H9 (cell line): ENCODE data around the gene CCDC116. TPM values are rescaled to one million over a fixed set of nuclear protein-coding genes. Genes with fewer than 3 reads are reported as not detected.

ENCODE experiments used
- DNase-seq: peaks from one replicate; pipeline ENCODE4 v3.0.0-alpha.2; 2017
- H2AFZ ChIP-seq: one replicate; pipeline ENCODE4 v1.6.1; 2013; ENCODE audit warnings: mild to moderate bottlenecking, low read length, control low read depth, moderate library complexity
- H2AK5ac ChIP-seq: 2 replicates; pipeline ENCODE4 v1.6.1; 2013; ENCODE audit warnings: low read length, control low read depth, mixed read lengths; ENCODE audit not compliant: insufficient read length
- H2BK120ac ChIP-seq: one replicate; pipeline ENCODE4 v1.6.1; 2013; ENCODE audit warnings: low read depth, mild to moderate bottlenecking, low read length, control low read depth, inconsistent platforms; ENCODE audit not compliant: poor library complexity, severe bottlenecking
- H2BK12ac ChIP-seq: 2 replicates; pipeline ENCODE4 v1.6.1; 2013; ENCODE audit warnings: low read length, control low read depth, mixed read lengths, low read depth; ENCODE audit not compliant: insufficient read length
- H2BK15ac ChIP-seq: 2 replicates; pipeline ENCODE4 v1.6.1; 2013; ENCODE audit warnings: low read depth, low read length, control low read depth
- H2BK20ac ChIP-seq: one replicate; pipeline ENCODE4 v1.6.1; 2013; ENCODE audit warnings: low read depth, mild to moderate bottlenecking, low read length, control low read depth, inconsistent platforms; ENCODE audit not compliant: poor library complexity, severe bottlenecking
- H2BK5ac ChIP-seq: 2 replicates; pipeline ENCODE4 v1.6.1; 2013; ENCODE audit warnings: low read length, control low read depth, mixed read lengths; ENCODE audit not compliant: insufficient read length
- H3K14ac ChIP-seq: 2 replicates; pipeline ENCODE4 v1.6.1; 2013; ENCODE audit warnings: low read length, control low read depth; ENCODE audit not compliant: insufficient read depth
- H3K18ac ChIP-seq: 2 replicates; pipeline ENCODE4 v1.6.1; 2013; ENCODE audit warnings: low read depth, mild to moderate bottlenecking, mixed read lengths, low read length, control low read depth; ENCODE audit not compliant: insufficient read length
- H3K23ac ChIP-seq: 2 replicates; pipeline ENCODE4 v1.6.1; 2013; ENCODE audit warnings: low read length, control low read depth, mixed read lengths, low read depth; ENCODE audit not compliant: insufficient read length
- H3K23me2 ChIP-seq: 2 replicates; pipeline ENCODE4 v1.6.1; 2013; ENCODE audit warnings: low read depth, mild to moderate bottlenecking, mixed read lengths, low read length, control low read depth; ENCODE audit not compliant: insufficient read length, poor library complexity, severe bottlenecking
- H3K27ac ChIP-seq: 2 replicates; pipeline ENCODE4 v1.5.1; 2013; ENCODE audit warnings: low read length, control low read depth, mixed read lengths, low read depth; ENCODE audit not compliant: insufficient read length
- H3K27me3 ChIP-seq: 2 replicates; pipeline ENCODE4 v1.6.1; 2013; ENCODE audit warnings: low read length, control low read depth, inconsistent platforms; ENCODE audit not compliant: insufficient read depth
- H3K4ac ChIP-seq: 2 replicates; pipeline ENCODE4 v1.6.1; 2013; ENCODE audit warnings: low read depth, mild to moderate bottlenecking, control low read depth, inconsistent platforms, low read length, moderate library complexity
- H3K4me1 ChIP-seq: 2 replicates; pipeline ENCODE4 v1.6.1; 2013; ENCODE audit warnings: low read length, control low read depth, inconsistent platforms; ENCODE audit not compliant: insufficient read depth
- H3K4me2 ChIP-seq: 2 replicates; pipeline ENCODE4 v1.6.1; 2013; ENCODE audit warnings: low read length, control low read depth, mixed read lengths; ENCODE audit not compliant: insufficient read length, insufficient read depth
- H3K56ac ChIP-seq: 2 replicates; pipeline ENCODE4 v1.6.1; 2013; ENCODE audit warnings: low read depth, mild to moderate bottlenecking, mixed read lengths, low read length, control low read depth; ENCODE audit not compliant: insufficient read length
- H3K79me1 ChIP-seq: 2 replicates; pipeline ENCODE4 v1.6.1; 2013; ENCODE audit warnings: low read depth, mild to moderate bottlenecking, moderate library complexity, low read length, control low read depth, inconsistent platforms; ENCODE audit not compliant: insufficient read depth, poor library complexity, severe bottlenecking
- H3K79me2 ChIP-seq: 2 replicates; pipeline ENCODE4 v1.6.1; 2013; ENCODE audit warnings: low read length, control low read depth, inconsistent platforms; ENCODE audit not compliant: insufficient read depth
- H3K9ac ChIP-seq: 2 replicates; pipeline ENCODE4 v1.6.1; 2013; ENCODE audit warnings: low read length, control low read depth, mixed read lengths; ENCODE audit not compliant: insufficient read length; ENCODE audit errors: extremely low read depth
- H3K9me3 ChIP-seq: one replicate; pipeline ENCODE4 v1.6.1; 2013; ENCODE audit warnings: low read depth, low read length, inconsistent platforms; ENCODE audit not compliant: control insufficient read depth
- H3T11ph ChIP-seq: one replicate; pipeline ENCODE4 v1.6.1; 2013; ENCODE audit warnings: mild to moderate bottlenecking, low read length, control low read depth, inconsistent platforms
- H4K20me1 ChIP-seq: one replicate; pipeline ENCODE4 v1.6.1; 2013; ENCODE audit not compliant: control insufficient read depth, insufficient read length, insufficient read depth
- H4K5ac ChIP-seq: 2 replicates; pipeline ENCODE4 v1.6.1; 2013; ENCODE audit warnings: low read depth, mild to moderate bottlenecking, mixed read lengths, low read length, control low read depth; ENCODE audit not compliant: insufficient read length
- H4K8ac ChIP-seq: replicated peaks from 2 replicates; pipeline ENCODE4 v1.6.1; 2013; ENCODE audit warnings: low read length, control low read depth, mixed read lengths, low read depth; ENCODE audit not compliant: insufficient read length
- H4K91ac ChIP-seq: 2 replicates; pipeline ENCODE4 v1.6.1; 2013; ENCODE audit warnings: low read depth, mild to moderate bottlenecking, moderate library complexity, mixed read lengths, low read length, control low read depth; ENCODE audit not compliant: insufficient read length
- H3K27ac Mint-ChIP-seq, 3 experiments: 2 replicates in 2 of 3; 3 replicates in 1 of 3; pipeline ENCODE4 v1.8.0; 2020 to 2021; ENCODE audit warnings: mixed read lengths in 3 of 3, mild to moderate bottlenecking in 1 of 3, moderate library complexity in 1 of 3
- H3K27me3 Mint-ChIP-seq: 2 replicates; pipeline ENCODE4 v1.8.0; 2021; ENCODE audit warnings: low read depth, mild to moderate bottlenecking, moderate library complexity, mixed read lengths
- H3K36me3 Mint-ChIP-seq, 3 experiments: 2 replicates in 2 of 3; 3 replicates in 1 of 3; pipeline ENCODE4 v1.8.0; 2020 to 2021; ENCODE audit warnings: low read depth in 3 of 3, mixed read lengths in 3 of 3; ENCODE audit not compliant: insufficient read depth in 1 of 3
- H3K4me1 Mint-ChIP-seq, 2 experiments: 2 replicates each; pipeline ENCODE4 v1.8.0; 2020; ENCODE audit warnings: mixed read lengths in 2 of 2
- H3K4me3 Mint-ChIP-seq, 2 experiments: 2 replicates in 1 of 2; 3 replicates in 1 of 2; pipeline ENCODE4 v1.8.0; 2020 to 2021; ENCODE audit warnings: mild to moderate bottlenecking in 2 of 2, mixed read lengths in 2 of 2, moderate library complexity in 1 of 2
- H3K9me3 Mint-ChIP-seq, 2 experiments: 2 replicates in 1 of 2; 3 replicates in 1 of 2; pipeline ENCODE4 v1.8.0; 2020; ENCODE audit warnings: mild to moderate bottlenecking in 2 of 2, mixed read lengths in 2 of 2, moderate library complexity in 1 of 2
- CTCF ChIP-seq: fragments of 200-600 bp; sonication (generic); conservative IDR thresholded peaks from 3 replicates; pipeline ENCODE4 v1.8.0; 2021; ENCODE audit warnings: antibody characterized with exemption, mild to moderate bottlenecking
- WGBS: extraction: QIAGEN DNeasy Blood & Tissue Kit; methylation state at CpG from one replicate; pipeline ENCODE4 v1.1.7; 2013; ENCODE audit warnings: missing lambda C conversion rate, low lambda C conversion rate, mixed read lengths; ENCODE audit not compliant: insufficient read length; ENCODE audit errors: extremely low coverage; 5-methylcytosine and 5-hydroxymethylcytosine counted together
- total RNA-seq: library from RNA; stranded (reverse); gene quantifications from 2 replicates; pipeline ENCODE4 v1.2.1, GENCODE V29; 2021

The CCDC116 gene
- total RNA-seq, 1 experiment from 2014 or later = 0.63 TPM

- Mint-ChIP-seq H3K4me1 (peaks cover 0 to 10% of the 10 kb centered on the region in 2 experiments; a peak in 2 of 4 replicates), H3K9me3 (peaks cover 10 to 13% of the 10 kb centered on the region in 2 experiments; a peak in 4 of 5 replicates), H3K27me3 (no peaks in the 10 kb centered on the region; the same call in 1 of the 2 replicates), H3K4me3 (no peak overlapping the region), H3K36me3 (peaks cover 46 to 77% (median 75%) of the 10 kb centered on the region in 3 experiments), H3K27ac (no peak overlapping the region; a peak in 1 of 7 replicates)
- Histone ChIP-seq H3K4ac (no peak overlapping the region), H3K27me3 (no peaks in the 10 kb centered on the region), H4K5ac (no peak overlapping the region), H3K56ac (no peak overlapping the region), H3K23ac (no peak overlapping the region), H2BK12ac (no peak overlapping the region), H2BK5ac (no peak overlapping the region), H3K9me3 (no peaks in the 10 kb centered on the region), H2AFZ (no peak overlapping the region), H3K27ac (no peak overlapping the region), H3K79me1 (no peaks in the 10 kb centered on the region), H3T11ph (no peak overlapping the region), H3K9ac (no peak overlapping the region), H2BK20ac (no peak overlapping the region), H4K8ac (no peak overlapping the region), H3K4me2 (no peak overlapping the region), H3K18ac (no peak overlapping the region), H4K91ac (no peak overlapping the region), H3K4me1 (no peaks in the 10 kb centered on the region), H2BK120ac (no peak overlapping the region), H3K14ac (no peak overlapping the region), H4K20me1 (no peaks in the 10 kb centered on the region), H2AK5ac (no peak overlapping the region), H2BK15ac (no peak overlapping the region; the same call in 1 of the 2 replicates), H3K23me2 (no peaks in the 10 kb centered on the region), H3K79me2 (no peaks in the 10 kb centered on the region)
- no peak for DNase-seq
- no CpG with 5 or more reads among the region's 12 CpGs for WGBS
- TF ChIP-seq CTCF = no peak
Observed at GRCh38 chr22:21673534-21674321, 41.2 kb downstream of the CCDC116 start.
